Neural cell (in vitro differentiated cells): ENCODE data around the gene SYNGR2.
"Not testable (repeated sequence)": the region's sequence is repeated elsewhere in the genome, so short reads cannot be mapped to it uniquely, and the experiment has no call there.

ENCODE experiments used
- EP300 ChIP-seq: fragments of 450-650 bp; conservative IDR thresholded peaks from 2 replicates; pipeline ENCODE4 v1.6.1; 2014; ENCODE audit warnings: antibody characterized with exemption, mild to moderate bottlenecking, moderate library complexity; ENCODE audit not compliant: poor library complexity, severe bottlenecking
- POLR2AphosphoS5 ChIP-seq: IDR thresholded peaks from 2 replicates; pipeline ENCODE4 v1.6.1; 2012
- RAD21 ChIP-seq: fragments of 450-650 bp; conservative IDR thresholded peaks from 2 replicates; pipeline ENCODE4 v1.6.1; 2014; ENCODE audit warnings: antibody characterized with exemption, mild to moderate bottlenecking, moderate library complexity
- SMC3 ChIP-seq: fragments of 450-650 bp; conservative IDR thresholded peaks from 2 replicates; pipeline ENCODE4 v1.6.1; 2014; ENCODE audit warnings: antibody characterized with exemption, mild to moderate bottlenecking, moderate library complexity; ENCODE audit not compliant: poor library complexity
- TAF1 ChIP-seq: IDR thresholded peaks from 2 replicates; pipeline ENCODE4 v1.6.1; 2012; ENCODE audit warnings: low read depth
- TF ChIP-seq, protein P1 (sequence below): fragments of 450-650 bp; IDR thresholded peaks from 2 replicates; pipeline ENCODE4 v1.5.1; 2014; ENCODE audit warnings: antibody characterized with exemption, mild to moderate bottlenecking, moderate library complexity; ENCODE audit not compliant: poor library complexity, severe bottlenecking
- TF ChIP-seq, protein P2 (sequence below): IDR thresholded peaks from 2 replicates; pipeline ENCODE4 v1.6.1; 2012; ENCODE audit warnings: borderline replicate concordance

GRCh38 chr17:78171591-78172248 lies 3.3 kb downstream of the SYNGR2 start:
- TF ChIP-seq, protein P1, sequence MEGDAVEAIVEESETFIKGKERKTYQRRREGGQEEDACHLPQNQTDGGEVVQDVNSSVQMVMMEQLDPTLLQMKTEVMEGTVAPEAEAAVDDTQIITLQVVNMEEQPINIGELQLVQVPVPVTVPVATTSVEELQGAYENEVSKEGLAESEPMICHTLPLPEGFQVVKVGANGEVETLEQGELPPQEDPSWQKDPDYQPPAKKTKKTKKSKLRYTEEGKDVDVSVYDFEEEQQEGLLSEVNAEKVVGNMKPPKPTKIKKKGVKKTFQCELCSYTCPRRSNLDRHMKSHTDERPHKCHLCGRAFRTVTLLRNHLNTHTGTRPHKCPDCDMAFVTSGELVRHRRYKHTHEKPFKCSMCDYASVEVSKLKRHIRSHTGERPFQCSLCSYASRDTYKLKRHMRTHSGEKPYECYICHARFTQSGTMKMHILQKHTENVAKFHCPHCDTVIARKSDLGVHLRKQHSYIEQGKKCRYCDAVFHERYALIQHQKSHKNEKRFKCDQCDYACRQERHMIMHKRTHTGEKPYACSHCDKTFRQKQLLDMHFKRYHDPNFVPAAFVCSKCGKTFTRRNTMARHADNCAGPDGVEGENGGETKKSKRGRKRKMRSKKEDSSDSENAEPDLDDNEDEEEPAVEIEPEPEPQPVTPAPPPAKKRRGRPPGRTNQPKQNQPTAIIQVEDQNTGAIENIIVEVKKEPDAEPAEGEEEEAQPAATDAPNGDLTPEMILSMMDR = not testable (repeated sequence)
- not testable (repeated sequence) for TF ChIP-seq TAF1, POLR2AphosphoS5, RAD21, SMC3, EP300
- TF ChIP-seq, protein P2, sequence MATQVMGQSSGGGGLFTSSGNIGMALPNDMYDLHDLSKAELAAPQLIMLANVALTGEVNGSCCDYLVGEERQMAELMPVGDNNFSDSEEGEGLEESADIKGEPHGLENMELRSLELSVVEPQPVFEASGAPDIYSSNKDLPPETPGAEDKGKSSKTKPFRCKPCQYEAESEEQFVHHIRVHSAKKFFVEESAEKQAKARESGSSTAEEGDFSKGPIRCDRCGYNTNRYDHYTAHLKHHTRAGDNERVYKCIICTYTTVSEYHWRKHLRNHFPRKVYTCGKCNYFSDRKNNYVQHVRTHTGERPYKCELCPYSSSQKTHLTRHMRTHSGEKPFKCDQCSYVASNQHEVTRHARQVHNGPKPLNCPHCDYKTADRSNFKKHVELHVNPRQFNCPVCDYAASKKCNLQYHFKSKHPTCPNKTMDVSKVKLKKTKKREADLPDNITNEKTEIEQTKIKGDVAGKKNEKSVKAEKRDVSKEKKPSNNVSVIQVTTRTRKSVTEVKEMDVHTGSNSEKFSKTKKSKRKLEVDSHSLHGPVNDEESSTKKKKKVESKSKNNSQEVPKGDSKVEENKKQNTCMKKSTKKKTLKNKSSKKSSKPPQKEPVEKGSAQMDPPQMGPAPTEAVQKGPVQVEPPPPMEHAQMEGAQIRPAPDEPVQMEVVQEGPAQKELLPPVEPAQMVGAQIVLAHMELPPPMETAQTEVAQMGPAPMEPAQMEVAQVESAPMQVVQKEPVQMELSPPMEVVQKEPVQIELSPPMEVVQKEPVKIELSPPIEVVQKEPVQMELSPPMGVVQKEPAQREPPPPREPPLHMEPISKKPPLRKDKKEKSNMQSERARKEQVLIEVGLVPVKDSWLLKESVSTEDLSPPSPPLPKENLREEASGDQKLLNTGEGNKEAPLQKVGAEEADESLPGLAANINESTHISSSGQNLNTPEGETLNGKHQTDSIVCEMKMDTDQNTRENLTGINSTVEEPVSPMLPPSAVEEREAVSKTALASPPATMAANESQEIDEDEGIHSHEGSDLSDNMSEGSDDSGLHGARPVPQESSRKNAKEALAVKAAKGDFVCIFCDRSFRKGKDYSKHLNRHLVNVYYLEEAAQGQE = not testable (repeated sequence)
